ENCODE measurements around the gene TYMP. TPM values are rescaled to one million over a fixed set of nuclear protein-coding genes. Genes with fewer than 3 reads are reported as not detected.

TYMP gene
- total RNA-seq, 1 donor from 2014 or later = 6.3 TPM

- TF ChIP-seq CTCF (IDR thresholded peaks at IDR 0.05; ENCODE audit: unreplicated experiment) = no peak
- peaks cover 6% of the 10 kb centered on the region for H3K27me3 Mint-ChIP-seq (ENCODE audit: unreplicated experiment)
- no peak overlapping the region for H3K27ac Mint-ChIP-seq (ENCODE audit: unreplicated experiment)
- no peak overlapping the region for H3K4me3 Mint-ChIP-seq (ENCODE audit: unreplicated experiment)
- H3K9me3 Mint-ChIP-seq (ENCODE audit: unreplicated experiment) = no peaks in the 10 kb centered on the region
- DNase-seq (ENCODE audit: low spot score) = no peak
- no peaks in the 10 kb centered on the region for H3K36me3 Mint-ChIP-seq (ENCODE audit: low read depth, unreplicated experiment)
- peaks cover 5% of the 10 kb centered on the region for H3K4me1 Mint-ChIP-seq (ENCODE audit: unreplicated experiment)
Observed at GRCh38 chr22:50548921-50549790, 19.3 kb upstream of the TYMP start.

- Mint-ChIP-seq H3K36me3 (ENCODE audit: low read depth, unreplicated experiment) (no peaks in the 10 kb centered on the region), H3K4me1 (ENCODE audit: unreplicated experiment) (peaks cover 5% of the 10 kb centered on the region), H3K27ac (ENCODE audit: unreplicated experiment) (no peak overlapping the region), H3K27me3 (ENCODE audit: unreplicated experiment) (peaks cover 6% of the 10 kb centered on the region), H3K9me3 (ENCODE audit: unreplicated experiment) (no peaks in the 10 kb centered on the region), H3K4me3 (ENCODE audit: unreplicated experiment) (no peak overlapping the region)
- DNase-seq (ENCODE audit: low spot score) = no peak
- TF ChIP-seq CTCF (IDR thresholded peaks at IDR 0.05; ENCODE audit: unreplicated experiment) = no peak
Observed at GRCh38 chr22:50548040-50548920, 18.5 kb upstream of the TYMP start.

GRCh38 chr22:50547263-50547985 lies 17.6 kb upstream of the TYMP start:
- Mint-ChIP-seq H3K4me3 (ENCODE audit: unreplicated experiment) (no peak overlapping the region), H3K36me3 (ENCODE audit: low read depth, unreplicated experiment) (no peaks in the 10 kb centered on the region), H3K4me1 (ENCODE audit: unreplicated experiment) (peaks cover 5% of the 10 kb centered on the region), H3K9me3 (ENCODE audit: unreplicated experiment) (no peaks in the 10 kb centered on the region), H3K27me3 (ENCODE audit: unreplicated experiment) (peaks cover 6% of the 10 kb centered on the region), H3K27ac (ENCODE audit: unreplicated experiment) (no peak overlapping the region)
- no peak for DNase-seq (ENCODE audit: low spot score)
- no peak for TF ChIP-seq CTCF (IDR thresholded peaks at IDR 0.05; ENCODE audit: unreplicated experiment)

- H3K27me3 Mint-ChIP-seq (ENCODE audit: unreplicated experiment) = peaks cover 6% of the 10 kb centered on the region
- no peak overlapping the region for H3K27ac Mint-ChIP-seq (ENCODE audit: unreplicated experiment)
- no peaks in the 10 kb centered on the region for H3K36me3 Mint-ChIP-seq (ENCODE audit: low read depth, unreplicated experiment)
- TF ChIP-seq CTCF (IDR thresholded peaks at IDR 0.05; ENCODE audit: unreplicated experiment) = no peak
- H3K4me1 Mint-ChIP-seq (ENCODE audit: unreplicated experiment) = peaks cover 5% of the 10 kb centered on the region
- no peak overlapping the region for H3K4me3 Mint-ChIP-seq (ENCODE audit: unreplicated experiment)
- no peak for DNase-seq (ENCODE audit: low spot score)
- no peaks in the 10 kb centered on the region for H3K9me3 Mint-ChIP-seq (ENCODE audit: unreplicated experiment)
Observed at GRCh38 chr22:50546326-50547262, 16.8 kb upstream of the TYMP start.
